GM12864 (cell line): ENCODE measurements around the gene GPATCH2.
"Not testable (repeated sequence)": the region's sequence is repeated elsewhere in the genome, so short reads cannot be mapped to it uniquely, and the experiment has no call there.

Source experiments
- DNase-seq: peaks from one replicate; pipeline ENCODE4 v3.0.0-alpha.2; 2011; ENCODE audit warnings: low read depth
- H3K4me3 ChIP-seq: 2 replicates; pipeline ENCODE4 v1.5.1; 2011; ENCODE audit warnings: mild to moderate bottlenecking, low read depth, low read length, control low read depth
- TF ChIP-seq, protein P1 (sequence below): IDR thresholded peaks from 2 replicates; pipeline ENCODE4 v1.5.1; 2011; ENCODE audit warnings: low read depth, mild to moderate bottlenecking, moderate library complexity, low read length, control low read depth, inconsistent platforms; ENCODE audit errors: missing control alignments

The GPATCH2 gene

DNA sequence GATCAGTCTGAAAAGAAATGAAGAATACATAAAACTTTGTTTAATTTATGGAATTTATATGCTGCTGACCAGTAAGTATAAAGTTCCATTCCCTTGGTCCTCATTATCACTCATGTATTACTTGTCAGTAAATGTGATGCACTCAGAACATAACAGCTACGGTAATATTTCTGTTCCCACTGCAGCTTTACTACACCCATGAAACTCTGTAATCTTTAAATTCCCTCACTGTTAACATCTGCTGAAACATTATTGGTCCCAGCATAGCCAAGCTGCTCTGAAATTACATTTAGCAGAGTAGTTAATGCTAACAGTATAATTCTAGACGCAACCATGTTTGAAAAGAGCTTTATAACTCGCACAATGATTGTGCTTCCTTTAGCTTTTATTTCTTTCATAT, 238.4 kb downstream of the GPATCH2 start:
- TF ChIP-seq, protein P1, sequence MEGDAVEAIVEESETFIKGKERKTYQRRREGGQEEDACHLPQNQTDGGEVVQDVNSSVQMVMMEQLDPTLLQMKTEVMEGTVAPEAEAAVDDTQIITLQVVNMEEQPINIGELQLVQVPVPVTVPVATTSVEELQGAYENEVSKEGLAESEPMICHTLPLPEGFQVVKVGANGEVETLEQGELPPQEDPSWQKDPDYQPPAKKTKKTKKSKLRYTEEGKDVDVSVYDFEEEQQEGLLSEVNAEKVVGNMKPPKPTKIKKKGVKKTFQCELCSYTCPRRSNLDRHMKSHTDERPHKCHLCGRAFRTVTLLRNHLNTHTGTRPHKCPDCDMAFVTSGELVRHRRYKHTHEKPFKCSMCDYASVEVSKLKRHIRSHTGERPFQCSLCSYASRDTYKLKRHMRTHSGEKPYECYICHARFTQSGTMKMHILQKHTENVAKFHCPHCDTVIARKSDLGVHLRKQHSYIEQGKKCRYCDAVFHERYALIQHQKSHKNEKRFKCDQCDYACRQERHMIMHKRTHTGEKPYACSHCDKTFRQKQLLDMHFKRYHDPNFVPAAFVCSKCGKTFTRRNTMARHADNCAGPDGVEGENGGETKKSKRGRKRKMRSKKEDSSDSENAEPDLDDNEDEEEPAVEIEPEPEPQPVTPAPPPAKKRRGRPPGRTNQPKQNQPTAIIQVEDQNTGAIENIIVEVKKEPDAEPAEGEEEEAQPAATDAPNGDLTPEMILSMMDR: no peak
- DNase-seq: no peak
- no peak overlapping the region for H3K4me3 ChIP-seq

DNA sequence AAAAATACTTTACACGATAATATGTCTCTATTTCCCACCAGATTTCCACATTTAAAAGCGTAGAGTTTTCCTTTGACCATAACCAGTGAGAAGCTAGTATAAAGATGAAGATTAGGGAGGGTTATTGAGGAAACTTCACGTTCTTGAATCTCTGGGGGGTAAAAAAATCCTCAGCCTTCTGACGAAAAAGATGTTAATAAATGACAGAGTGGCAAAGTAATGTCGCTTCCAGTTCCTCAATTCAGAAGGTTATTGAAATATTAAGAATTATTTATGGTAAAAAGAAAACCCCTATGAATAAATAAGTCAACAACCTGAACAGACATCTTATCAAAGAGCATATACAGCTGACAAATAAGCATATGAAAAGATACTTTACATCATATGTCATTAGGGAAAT, 241.0 kb downstream of the GPATCH2 start:
- TF ChIP-seq, protein P1: no peak
- DNase-seq: no peak
- no peak overlapping the region for H3K4me3 ChIP-seq

DNA sequence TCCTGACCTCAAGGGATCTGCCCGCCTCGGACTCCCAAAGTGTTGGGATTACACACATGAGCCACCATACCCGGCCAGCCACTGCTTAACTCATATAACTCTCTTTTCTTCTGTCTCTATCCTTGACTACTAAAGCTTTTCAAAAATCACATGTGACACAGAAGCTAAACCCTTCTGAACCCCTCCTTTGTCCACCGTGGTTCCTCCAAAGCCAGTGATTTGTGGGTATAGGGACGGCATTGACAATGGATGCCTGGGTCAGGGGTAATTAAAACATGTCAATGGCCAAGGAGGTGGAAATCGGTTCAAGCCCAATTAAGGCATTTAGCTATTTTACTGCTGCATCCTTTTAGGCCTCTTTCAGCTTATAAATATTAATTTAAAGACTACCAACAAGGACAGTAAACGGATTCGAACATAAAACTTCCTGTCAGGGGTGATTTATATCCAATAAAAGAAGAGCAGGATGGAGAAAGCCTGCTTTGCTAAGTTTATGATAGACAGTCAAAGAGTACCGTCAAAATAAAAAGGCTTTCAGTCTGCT, 242.3 kb downstream of the GPATCH2 start:
- no peak overlapping the region for H3K4me3 ChIP-seq
- DNase-seq: no peak
- TF ChIP-seq, protein P1: no peak

DNA sequence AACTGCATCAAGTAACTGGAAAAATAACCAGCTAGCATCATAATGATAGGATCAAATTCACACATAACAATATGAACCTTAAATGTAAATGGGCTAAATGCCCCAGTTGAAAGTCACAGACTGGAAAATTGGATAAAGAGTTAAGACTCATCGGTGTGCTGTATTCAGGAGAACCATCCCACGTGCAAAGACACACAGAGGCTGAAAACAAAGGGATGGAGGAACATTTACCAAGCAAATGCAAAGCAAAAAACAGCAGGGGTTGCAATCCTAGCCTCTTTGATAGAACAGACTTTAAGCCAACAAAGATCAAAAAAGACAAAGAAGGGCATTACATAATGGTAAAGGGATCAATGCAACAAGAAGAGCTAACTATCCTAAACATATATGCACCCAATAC, 249.1 kb downstream of the GPATCH2 start:
- not testable (repeated sequence) for H3K4me3 ChIP-seq, DNase-seq

DNA sequence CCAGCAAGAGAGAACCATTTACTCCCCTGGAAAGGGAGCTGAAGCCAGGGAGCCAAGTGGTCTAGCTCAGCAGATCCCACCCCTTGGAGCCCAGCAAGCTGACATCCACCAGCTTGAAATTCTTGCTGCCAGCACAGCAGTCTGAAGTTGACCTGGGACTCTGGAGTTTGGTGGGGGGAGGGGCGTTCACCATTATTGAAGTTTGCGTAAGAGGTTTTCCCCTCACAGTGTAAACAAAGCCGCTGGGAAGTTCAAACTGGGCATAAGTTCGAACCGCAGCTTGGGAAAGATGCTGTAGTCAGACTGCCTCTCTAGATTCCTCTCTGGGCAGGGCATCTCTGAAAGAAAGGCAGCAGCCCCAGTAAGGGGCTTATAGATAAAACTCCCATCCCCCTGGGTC, 251.1 kb downstream of the GPATCH2 start:
- not testable (repeated sequence) for DNase-seq, H3K4me3 ChIP-seq

DNA sequence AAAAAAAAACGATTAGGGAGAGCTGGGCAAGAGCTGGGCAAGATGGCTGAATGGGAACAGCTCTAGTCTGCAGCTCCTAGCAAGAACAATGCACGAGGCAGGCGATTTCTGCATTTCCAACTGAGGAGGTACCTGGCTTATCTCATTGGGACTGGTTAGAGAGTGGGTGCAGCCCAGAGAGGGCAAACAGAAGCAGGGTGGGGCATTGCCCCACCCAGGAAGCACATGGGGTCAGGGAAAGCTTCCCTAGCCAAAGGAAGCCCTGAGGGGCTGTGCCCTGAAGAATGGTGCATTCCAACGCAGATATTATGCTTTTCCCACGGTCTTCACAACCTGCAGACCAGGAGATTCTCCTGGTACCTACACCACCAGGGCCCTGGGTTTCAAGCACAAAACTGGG, 251.6 kb downstream of the GPATCH2 start:
- no peak overlapping the region for H3K4me3 ChIP-seq
- no peak for DNase-seq
- TF ChIP-seq, protein P1: no peak
